Glutamatergic neuron (in vitro differentiated cells): ENCODE results near the gene HMHB1. TPM values are rescaled to one million over a fixed set of nuclear protein-coding genes. Genes with fewer than 3 reads are reported as not detected.

ENCODE experiments used
- DNase-seq: peaks from one replicate; pipeline ENCODE4 v3.0.0; 2022
- H3K27ac Mint-ChIP-seq: one replicate; pipeline ENCODE4 v1.8.0; 2020; ENCODE audit warnings: mild to moderate bottlenecking, mixed read lengths, inconsistent platforms; ENCODE audit not compliant: unreplicated experiment
- H3K27me3 Mint-ChIP-seq: one replicate; pipeline ENCODE4 v1.8.0; 2020; ENCODE audit warnings: mild to moderate bottlenecking, moderate library complexity, mixed read lengths, inconsistent platforms; ENCODE audit not compliant: unreplicated experiment
- H3K36me3 Mint-ChIP-seq: one replicate; pipeline ENCODE4 v1.8.0; 2020; ENCODE audit warnings: mild to moderate bottlenecking, mixed read lengths, inconsistent platforms; ENCODE audit not compliant: unreplicated experiment
- H3K4me1 Mint-ChIP-seq: one replicate; pipeline ENCODE4 v1.8.0; 2020; ENCODE audit warnings: mild to moderate bottlenecking, low read depth, mixed read lengths, inconsistent platforms; ENCODE audit not compliant: unreplicated experiment
- H3K4me3 Mint-ChIP-seq: one replicate; pipeline ENCODE4 v1.8.0; 2020; ENCODE audit warnings: mild to moderate bottlenecking, mixed read lengths, inconsistent platforms; ENCODE audit not compliant: unreplicated experiment
- H3K9me3 Mint-ChIP-seq: one replicate; pipeline ENCODE4 v1.8.0; 2020; ENCODE audit warnings: mild to moderate bottlenecking, moderate library complexity, mixed read lengths, inconsistent platforms; ENCODE audit not compliant: unreplicated experiment
- total RNA-seq: library from RNA; stranded (reverse); fragmentation: NEBNext Ultra II Directional; extraction: Animal tissue kit (Norgen Biotek cat#: 25700); gene quantifications from one replicate; pipeline ENCODE4 v1.2.1, GENCODE V29; 2021; ENCODE audit not compliant: unreplicated experiment
- TF ChIP-seq, protein P1 (sequence below): fragments of 200-600 bp; sonication (generic); IDR thresholded peaks from one replicate; pipeline ENCODE4 v1.5.0; 2021; ENCODE audit not compliant: partially characterized antibody, unreplicated experiment

The HMHB1 gene
- total RNA-seq, 1 donor from 2014 or later: not detected

DNA sequence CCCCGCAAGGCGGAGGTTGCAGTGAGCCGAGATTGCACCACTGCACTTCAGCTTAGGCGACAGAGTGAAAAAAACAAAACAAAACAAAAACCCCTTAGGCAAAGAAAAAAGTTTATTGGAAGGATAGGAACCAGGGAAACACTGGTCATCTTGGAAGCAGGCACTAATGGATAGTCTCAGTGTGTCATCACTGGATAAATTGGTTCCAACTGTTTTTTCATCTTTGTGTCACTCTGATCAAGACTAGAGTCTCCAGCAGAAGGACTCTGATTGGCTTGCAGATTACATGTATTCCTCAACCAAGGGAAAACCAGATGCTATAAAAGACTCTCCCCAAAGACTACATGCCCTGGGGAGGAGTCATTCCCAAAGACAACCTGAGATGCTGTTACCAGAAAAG, 35.0 kb upstream of the HMHB1 start:
- Mint-ChIP-seq H3K27me3 (no peaks in the 10 kb centered on the region), H3K36me3 (no peaks in the 10 kb centered on the region), H3K9me3 (no peaks in the 10 kb centered on the region), H3K27ac (no peak overlapping the region), H3K4me3 (no peak overlapping the region), H3K4me1 (peaks cover 4% of the 10 kb centered on the region)
- no peak for DNase-seq
- TF ChIP-seq, protein P1, sequence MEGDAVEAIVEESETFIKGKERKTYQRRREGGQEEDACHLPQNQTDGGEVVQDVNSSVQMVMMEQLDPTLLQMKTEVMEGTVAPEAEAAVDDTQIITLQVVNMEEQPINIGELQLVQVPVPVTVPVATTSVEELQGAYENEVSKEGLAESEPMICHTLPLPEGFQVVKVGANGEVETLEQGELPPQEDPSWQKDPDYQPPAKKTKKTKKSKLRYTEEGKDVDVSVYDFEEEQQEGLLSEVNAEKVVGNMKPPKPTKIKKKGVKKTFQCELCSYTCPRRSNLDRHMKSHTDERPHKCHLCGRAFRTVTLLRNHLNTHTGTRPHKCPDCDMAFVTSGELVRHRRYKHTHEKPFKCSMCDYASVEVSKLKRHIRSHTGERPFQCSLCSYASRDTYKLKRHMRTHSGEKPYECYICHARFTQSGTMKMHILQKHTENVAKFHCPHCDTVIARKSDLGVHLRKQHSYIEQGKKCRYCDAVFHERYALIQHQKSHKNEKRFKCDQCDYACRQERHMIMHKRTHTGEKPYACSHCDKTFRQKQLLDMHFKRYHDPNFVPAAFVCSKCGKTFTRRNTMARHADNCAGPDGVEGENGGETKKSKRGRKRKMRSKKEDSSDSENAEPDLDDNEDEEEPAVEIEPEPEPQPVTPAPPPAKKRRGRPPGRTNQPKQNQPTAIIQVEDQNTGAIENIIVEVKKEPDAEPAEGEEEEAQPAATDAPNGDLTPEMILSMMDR: no peak

DNA sequence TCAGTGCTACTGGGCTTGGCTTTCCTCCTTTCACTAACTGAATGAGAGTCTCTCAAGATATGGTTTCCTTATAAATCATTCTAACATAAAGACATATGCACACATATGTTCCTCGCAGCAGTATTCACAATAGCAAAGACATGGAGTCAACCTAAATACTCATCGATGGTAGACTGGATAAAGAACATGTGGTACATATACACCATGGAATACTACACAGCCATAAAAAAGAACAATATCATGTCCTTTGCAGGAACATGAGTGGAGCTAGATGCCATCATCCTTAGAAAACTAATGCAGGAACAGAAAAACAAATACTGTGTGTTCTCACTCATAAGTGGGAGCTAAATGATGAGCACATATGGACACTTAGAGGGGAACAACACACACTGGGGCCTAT, 32.5 kb upstream of the HMHB1 start:
- Mint-ChIP-seq H3K27me3 (no peaks in the 10 kb centered on the region), H3K4me1 (no peaks in the 10 kb centered on the region), H3K27ac (no peak overlapping the region), H3K9me3 (no peaks in the 10 kb centered on the region), H3K36me3 (no peaks in the 10 kb centered on the region), H3K4me3 (no peak overlapping the region)
- TF ChIP-seq, protein P1: no peak
- DNase-seq: no peak

DNA sequence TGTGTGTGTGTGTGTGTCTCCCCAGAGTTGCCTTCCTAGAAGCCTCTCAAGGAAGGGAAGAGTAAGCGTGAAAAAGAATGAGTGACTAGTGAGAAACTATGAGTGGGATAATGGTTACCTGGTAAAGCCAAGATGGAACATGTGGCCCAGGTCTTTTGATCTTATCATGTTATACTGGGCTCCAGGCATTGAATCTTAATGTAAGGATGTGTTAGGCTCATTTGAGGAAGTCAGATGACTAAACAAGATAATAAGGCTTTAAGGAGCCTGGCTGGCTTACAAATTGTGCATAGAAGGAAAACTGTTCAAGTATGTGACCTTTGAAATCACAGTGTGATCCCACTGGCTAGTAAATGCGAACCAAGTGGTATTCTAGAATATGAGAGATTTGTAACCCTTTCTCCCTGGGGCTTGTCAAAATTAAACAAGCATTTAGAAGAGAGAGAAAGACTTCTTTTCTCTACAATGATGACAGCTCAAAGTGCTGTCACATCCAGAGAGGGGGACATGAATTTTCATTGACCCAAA, 29.9 kb upstream of the HMHB1 start:
- TF ChIP-seq, protein P1: no peak
- Mint-ChIP-seq H3K27ac (no peak overlapping the region), H3K9me3 (no peaks in the 10 kb centered on the region), H3K4me3 (no peak overlapping the region), H3K36me3 (no peaks in the 10 kb centered on the region), H3K27me3 (no peaks in the 10 kb centered on the region), H3K4me1 (no peaks in the 10 kb centered on the region)
- no peak for DNase-seq

DNA sequence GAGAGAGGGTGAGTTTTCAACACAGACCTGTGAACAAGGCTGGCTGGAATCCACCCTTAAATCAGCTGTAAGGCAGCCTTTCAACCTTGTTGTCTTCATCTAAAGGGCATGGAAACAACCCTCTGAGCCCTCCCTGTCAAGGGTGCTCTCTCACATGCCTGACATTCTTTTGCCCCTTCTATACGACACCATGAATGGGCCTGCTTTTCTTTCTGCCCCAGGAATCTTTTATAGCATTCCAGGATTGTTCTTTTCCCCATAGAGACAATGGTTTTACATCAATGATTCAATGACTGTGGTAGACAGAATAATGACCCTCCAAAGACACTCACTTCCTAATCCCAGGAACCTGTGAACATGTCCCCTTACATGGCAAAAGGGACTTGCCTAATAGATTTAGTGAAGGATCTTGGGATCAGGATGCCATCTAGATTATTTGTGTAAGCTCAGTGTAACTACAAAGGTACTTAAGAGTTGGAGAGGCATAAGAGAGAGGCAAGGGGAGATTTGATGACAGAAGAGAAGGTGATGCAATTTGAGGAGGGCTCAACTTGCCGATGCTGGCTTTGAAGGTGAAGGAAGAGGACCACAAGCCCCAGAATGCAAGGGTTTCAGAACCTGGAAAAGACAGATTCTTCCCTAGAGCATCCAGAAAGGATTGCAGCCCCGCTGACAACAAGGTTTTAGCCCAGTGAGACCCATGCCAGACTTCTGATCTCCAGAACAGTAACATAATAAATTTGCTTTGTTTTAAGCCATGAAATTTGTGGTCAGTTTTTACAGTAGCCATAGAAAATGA, 29.2 kb upstream of the HMHB1 start:
- Mint-ChIP-seq H3K27ac (no peak overlapping the region), H3K36me3 (no peaks in the 10 kb centered on the region), H3K4me3 (no peak overlapping the region), H3K27me3 (no peaks in the 10 kb centered on the region), H3K9me3 (no peaks in the 10 kb centered on the region), H3K4me1 (no peaks in the 10 kb centered on the region)
- DNase-seq: no peak
- TF ChIP-seq, protein P1: no peak

DNA sequence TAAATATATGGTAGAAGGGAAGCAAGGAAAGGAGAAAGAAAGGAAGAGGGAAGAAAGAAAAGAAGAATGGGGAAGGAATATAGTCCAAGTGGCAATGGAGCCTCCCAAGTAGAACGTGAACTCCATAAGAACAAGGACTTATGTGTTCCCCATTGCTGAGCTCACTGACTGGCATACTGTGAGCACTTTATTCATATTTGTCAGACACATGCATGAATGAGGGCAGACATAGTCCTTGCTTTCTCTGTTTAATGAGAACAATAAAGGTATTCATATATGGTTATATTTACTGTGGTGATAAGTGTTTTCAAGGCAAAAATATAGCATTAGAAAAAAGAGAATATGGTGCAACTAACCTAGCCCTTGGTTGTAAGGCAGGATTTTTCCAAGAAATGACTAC, 23.6 kb upstream of the HMHB1 start:
- Mint-ChIP-seq H3K27me3 (no peaks in the 10 kb centered on the region), H3K4me3 (no peak overlapping the region), H3K9me3 (no peaks in the 10 kb centered on the region), H3K4me1 (peaks cover 14% of the 10 kb centered on the region), H3K27ac (no peak overlapping the region), H3K36me3 (no peaks in the 10 kb centered on the region)
- DNase-seq: no peak
- TF ChIP-seq, protein P1: no peak
